Testis (tissue), 2 donors: ENCODE measurements around the gene ILKAP.

ENCODE experiments used
- POLR2A ChIP-seq: fragments of 450-650 bp; IDR thresholded peaks from one replicate; pipeline ENCODE4 v1.6.1; 2017; ENCODE audit warnings: antibody characterized with exemption, mild to moderate bottlenecking, moderate library complexity
- TF ChIP-seq, protein P1 (sequence below), 3 experiments: fragments of 450-650 bp in 2 of 3; fragments of 200-600 bp in 1 of 3; sonication (generic) in 1 of 3; IDR thresholded peaks; one replicate each; pipeline ENCODE4 v1.5.1; 2016 to 2019; ENCODE audit warnings: antibody characterized with exemption in 3 of 3, mild to moderate bottlenecking in 2 of 3, moderate library complexity in 1 of 3

DNA sequence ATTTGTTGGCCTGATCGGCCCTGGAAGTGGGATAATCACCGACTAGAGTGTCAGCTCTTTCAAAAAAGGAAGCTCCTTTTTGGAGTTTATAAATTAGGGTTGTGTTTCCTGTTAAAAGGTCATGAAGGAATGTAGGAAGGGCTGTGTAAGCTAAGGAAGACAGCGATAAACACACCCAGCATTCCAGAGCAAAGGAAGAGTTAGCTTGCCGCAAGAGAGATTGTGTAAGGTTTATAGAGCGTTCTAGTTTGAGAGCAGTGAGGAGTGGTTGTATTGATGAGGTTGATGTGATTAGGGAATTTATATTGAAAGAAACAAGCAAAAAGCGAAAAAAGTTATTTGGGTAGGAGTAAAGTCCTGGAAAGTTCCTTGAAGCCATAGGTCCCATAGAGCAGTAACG lies 3.5 kb upstream of the ILKAP start:
- TF ChIP-seq, protein P1, sequence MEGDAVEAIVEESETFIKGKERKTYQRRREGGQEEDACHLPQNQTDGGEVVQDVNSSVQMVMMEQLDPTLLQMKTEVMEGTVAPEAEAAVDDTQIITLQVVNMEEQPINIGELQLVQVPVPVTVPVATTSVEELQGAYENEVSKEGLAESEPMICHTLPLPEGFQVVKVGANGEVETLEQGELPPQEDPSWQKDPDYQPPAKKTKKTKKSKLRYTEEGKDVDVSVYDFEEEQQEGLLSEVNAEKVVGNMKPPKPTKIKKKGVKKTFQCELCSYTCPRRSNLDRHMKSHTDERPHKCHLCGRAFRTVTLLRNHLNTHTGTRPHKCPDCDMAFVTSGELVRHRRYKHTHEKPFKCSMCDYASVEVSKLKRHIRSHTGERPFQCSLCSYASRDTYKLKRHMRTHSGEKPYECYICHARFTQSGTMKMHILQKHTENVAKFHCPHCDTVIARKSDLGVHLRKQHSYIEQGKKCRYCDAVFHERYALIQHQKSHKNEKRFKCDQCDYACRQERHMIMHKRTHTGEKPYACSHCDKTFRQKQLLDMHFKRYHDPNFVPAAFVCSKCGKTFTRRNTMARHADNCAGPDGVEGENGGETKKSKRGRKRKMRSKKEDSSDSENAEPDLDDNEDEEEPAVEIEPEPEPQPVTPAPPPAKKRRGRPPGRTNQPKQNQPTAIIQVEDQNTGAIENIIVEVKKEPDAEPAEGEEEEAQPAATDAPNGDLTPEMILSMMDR (IDR thresholded peaks at IDR 0.05): no peak
- TF ChIP-seq POLR2A: no peak
